Measurements from ENCODE around the gene TMEM123.
A peak's percentile ranks its signal among the peaks of the same experiment; 100 is the strongest.

Gene TMEM123

DNA sequence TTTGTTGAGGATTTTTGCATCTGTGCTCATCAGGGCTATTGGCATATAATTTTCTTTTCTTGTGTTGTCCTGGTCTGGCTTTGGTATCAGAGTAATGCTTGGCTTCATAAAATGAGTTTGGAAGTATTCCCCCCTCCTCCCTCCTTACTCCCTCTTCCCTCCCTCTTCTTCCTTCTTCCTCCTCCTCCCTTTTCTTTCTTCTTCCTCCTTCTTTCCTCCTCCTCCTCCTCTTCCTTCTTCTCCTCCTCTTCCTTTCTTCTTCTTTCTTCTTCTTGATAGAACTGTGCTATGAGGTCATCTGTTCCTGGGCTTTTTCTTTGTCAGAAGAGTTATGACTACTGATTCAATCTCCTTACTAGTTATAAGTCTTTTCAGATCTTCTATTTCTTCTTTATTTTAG is 95.4 kb downstream of the TMEM123 start:
- DNase-seq, result no peak

DNA sequence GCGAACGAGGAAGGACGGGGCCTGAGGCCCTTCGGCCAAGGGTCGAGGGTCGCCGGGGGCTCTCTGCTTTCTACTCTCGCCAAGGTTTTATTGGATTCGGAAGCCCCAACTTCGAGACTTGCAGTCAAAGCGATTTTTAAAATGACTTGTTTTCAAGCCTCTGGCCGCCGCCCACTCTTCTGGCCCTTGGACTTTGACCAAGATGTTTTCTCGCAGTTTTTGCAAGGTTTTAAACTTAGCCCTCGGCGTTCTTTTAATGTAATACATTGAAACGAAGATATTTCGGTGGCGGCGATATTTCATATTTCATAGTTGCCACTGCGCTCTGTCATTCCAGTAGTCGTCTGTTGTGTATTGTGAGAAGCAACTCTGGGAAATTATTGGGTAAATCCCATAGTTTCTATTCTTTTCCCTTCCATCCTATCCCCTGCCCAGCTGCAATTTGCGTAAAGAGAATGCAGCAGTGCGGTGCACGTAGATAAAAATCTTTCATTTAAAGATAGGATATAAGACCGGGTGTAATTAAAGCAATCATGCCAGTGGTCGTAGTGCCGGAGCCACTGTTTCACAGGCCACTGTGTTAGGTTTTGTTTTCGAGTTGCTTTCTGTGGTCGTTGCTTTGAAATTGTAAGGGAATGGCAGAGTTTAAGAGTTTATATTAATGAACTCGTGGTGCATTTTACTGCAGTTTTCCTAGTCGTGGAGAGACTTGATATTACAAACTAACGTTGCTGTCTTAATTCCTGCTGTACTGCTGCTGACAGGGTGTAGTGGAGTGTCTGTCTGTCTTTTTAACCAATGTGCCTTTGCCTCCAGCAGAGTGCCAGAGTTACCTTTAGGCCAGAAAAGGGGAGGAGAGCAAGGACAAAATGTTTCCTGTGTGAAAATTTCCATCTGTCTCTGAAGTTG is 104.8 kb downstream of the TMEM123 start:
- DNase-seq, result no peak

DNA sequence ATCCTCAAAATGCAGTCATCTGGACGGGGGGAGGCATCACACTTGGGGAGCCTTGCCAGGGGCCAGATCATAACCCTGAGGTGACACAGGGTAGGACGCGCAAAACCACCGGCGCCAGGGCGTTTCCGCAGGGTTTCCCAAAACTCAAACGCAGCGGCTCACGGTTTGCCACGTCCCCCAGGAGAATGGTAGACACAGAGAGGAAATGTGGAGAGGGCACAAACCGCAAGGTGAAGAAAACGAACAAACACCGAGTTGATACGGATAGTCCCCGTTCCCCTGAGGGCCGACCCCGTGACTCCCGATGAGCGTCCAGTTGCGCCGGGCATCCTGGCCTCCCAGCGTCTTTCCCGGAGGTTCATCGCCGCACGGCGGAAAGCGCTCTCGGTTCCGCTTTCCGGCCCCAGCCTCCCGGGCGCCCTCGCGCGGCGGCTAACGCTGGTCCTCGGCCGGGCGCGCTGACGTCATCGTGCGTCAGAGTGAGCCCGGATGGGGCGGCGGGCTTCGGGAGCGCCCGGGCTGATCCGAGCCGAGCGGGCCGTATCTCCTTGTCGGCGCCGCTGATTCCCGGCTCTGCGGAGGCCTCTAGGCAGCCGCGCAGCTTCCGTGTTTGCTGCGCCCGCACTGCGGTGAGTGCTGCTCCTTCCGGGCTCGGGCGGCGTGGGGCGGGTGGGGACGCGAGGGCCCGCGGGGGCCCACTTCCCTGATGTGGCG is 105.7 kb downstream of the TMEM123 start, which contains the start of gene BIRC2:
TSS of gene BIRC2 (plus strand) at position 467 of the 714 bp plus-strand sequence. CDS start 2,641 bp downstream, outside the sequence.
- peak; percentile 95 for DNase-seq

DNA sequence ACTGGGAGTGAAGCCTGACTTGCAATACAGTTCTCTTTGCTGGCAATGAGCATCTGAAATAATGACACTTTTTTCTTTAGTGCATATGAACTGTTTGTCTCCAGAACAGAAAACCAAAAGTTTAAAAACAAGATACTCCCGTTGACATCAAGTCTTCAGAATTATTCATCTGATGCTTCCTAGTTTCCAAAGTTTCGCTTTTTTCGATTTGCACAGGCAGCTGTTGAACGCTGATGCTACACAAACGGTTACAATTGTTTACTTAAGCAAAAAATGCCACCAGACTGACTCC is 106.2 kb downstream of the TMEM123 start:
- DNase-seq, result no peak
